Choroid plexus epithelial cell (primary cell): Measurements from ENCODE around the gene LGALS8.

Experiments
- DNase-seq: peaks from one replicate; pipeline ENCODE4 v3.0.0-alpha.2; 2010; ENCODE audit warnings: low read depth
- H3K4me3 ChIP-seq: 2 replicates; pipeline ENCODE4 v1.5.1; 2011; ENCODE audit warnings: low read depth, mild to moderate bottlenecking, control low read depth, low read length, moderate library complexity
- CTCF ChIP-seq: conservative IDR thresholded peaks from 2 replicates; pipeline ENCODE4 v1.5.1; 2011; ENCODE audit warnings: low read depth, mild to moderate bottlenecking, control low read depth, inconsistent platforms, low read length, moderate library complexity

LGALS8 gene

DNA sequence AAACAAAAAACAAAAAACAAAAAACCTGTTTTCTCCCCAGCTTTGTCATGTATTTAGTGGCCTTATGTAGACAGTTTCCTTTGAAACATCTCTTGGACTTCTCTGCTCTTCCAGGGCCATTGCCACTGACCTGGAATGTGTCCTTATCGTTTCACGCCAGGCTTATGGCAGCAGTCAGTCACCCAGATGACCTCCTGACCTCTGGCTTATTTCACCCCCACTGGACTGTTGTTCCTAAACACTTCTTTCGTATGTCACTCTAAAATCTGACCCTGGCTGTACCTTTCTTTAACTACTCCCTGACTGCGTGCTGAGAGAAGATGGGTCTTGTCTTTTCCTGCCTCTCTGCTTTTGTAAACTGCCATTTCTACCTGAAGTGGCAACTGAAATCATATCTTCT is 9.1 kb downstream of the LGALS8 start:
- H3K4me3 ChIP-seq = no peak overlapping the region
- TF ChIP-seq CTCF = no peak
- DNase-seq = no peak

DNA sequence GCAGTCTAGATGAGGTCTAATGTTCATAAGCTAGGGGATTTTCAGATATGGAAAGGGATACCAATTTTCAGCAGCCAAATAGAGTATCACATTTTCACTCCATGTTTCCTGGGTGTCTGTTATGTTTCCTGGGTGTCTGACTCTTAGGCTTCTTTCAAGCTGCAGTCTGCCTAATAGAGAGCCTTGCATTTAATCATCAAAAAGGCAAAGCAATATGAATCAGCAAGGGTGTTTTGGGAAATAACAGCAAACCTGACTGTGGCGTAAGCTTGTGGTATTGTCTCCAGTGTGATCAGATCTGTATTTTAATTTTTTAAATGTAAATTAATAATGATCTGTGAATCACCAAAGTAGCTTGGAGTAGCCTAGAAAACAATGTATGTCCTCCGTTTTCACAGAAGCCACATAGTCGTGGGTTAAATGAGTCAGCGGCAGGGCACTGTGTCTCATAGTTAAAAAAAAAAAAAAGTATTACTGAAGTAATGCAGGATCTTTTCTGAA is 10.4 kb downstream of the LGALS8 start:
- TF ChIP-seq CTCF = no peak
- no peak overlapping the region for H3K4me3 ChIP-seq
- DNase-seq = peak; percentile 70

DNA sequence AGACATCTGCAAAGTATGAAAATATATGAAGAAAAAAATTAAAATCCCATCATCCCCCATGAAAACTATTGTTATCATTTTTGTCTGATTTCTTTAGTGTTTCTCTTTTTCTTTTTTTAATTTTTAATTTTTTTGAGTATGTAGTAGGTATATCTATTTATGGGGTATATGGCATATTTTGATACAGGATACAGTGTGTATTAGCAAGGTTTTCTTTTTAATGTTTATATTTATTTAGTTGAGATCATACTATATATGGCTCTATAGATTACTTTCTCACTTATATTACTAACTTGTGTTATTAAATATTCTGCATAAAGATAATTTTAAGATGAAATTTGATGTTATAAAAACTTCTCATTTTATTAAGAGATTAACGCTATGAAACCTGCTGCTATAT is 11.4 kb downstream of the LGALS8 start:
- no peak for DNase-seq
- H3K4me3 ChIP-seq = no peak overlapping the region
- TF ChIP-seq CTCF = no peak

GRCh38 chr1:236535662-236536161 is 11.9 kb downstream of the LGALS8 start:
- DNase-seq = no peak
- H3K4me3 ChIP-seq = no peak overlapping the region
- TF ChIP-seq CTCF = no peak

GRCh38 chr1:236536540-236536939 is 12.8 kb downstream of the LGALS8 start:
- no peak for DNase-seq
- no peak for TF ChIP-seq CTCF
- no peak overlapping the region for H3K4me3 ChIP-seq

- no peak for DNase-seq
- no peak for TF ChIP-seq CTCF
- H3K4me3 ChIP-seq = no peak overlapping the region
Measured at GRCh38 chr1:236540813-236541465, 17.2 kb downstream of the LGALS8 start.

GRCh38 chr1:236541710-236542109 is 17.9 kb downstream of the LGALS8 start:
- no peak for DNase-seq
- H3K4me3 ChIP-seq = no peak overlapping the region
- TF ChIP-seq CTCF = no peak
